ENCODE measurements around the gene SFR1. TPM values are rescaled to one million over a fixed set of nuclear protein-coding genes. Genes with fewer than 3 reads are reported as not detected.

Gene SFR1, protein sequence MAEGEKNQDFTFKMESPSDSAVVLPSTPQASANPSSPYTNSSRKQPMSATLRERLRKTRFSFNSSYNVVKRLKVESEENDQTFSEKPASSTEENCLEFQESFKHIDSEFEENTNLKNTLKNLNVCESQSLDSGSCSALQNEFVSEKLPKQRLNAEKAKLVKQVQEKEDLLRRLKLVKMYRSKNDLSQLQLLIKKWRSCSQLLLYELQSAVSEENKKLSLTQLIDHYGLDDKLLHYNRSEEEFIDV
- 10 to 100 TPM in 2 of 4 donors, 1 to 10 TPM in 2; 4.7 to 26.2 (median 8.4) TPM for total RNA-seq

DNA sequence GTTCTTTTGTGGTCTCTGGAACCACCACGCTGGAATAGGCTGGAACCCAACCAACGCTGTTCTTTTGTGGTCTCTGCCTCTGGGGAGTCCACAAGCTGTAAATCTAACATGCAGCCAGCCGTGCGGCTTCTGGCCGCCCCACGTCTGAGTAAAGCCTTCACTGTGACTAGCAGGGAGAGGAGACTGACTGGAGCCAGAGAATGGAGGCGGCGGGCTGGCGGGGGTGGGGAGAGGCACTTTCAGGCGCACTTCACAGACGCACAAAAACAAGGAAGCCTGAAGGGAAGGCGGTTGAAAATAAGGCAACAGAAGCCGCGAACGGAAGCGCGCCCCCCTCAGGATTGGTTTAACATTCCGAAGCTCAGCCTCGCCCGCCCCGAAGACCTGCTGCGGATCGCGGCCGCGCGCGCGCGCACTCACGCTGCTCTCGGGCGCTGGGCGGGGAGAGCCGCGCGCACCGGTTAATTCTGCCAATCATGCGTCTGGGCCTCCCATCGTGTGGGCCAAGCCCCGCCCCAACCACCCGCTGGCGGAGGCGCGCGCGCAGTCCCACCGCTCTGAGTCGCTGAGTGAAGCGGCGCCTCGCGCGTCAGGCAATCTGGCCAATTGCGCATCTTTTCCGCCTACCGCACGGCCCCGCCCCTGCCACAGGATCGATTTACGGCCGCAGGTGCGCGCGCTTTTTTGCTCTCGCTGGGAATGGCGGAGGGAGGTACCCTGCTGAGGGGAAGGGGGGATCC is at the start of gene SFR1:
Gene SFR1, plus strand, starts transcription at position 687 of the 740 bp plus-strand sequence. Its CDS starts 13 bp downstream, at position 700.
- peak; percentile 95 to 96 for DNase-seq (ENCODE audit: low spot score in 2 of 2)
- peaks cover 0 to 28% (median 14%) of the 10 kb centered on the region in 4 donors for H3K4me1 ChIP-seq
- H3K4me3 ChIP-seq = peak within 1 kb of the TSS; percentile 40 to 87 (median 70)
- no peaks in the 10 kb centered on the region for H3K27me3 ChIP-seq
- H3K9me3 ChIP-seq = no peaks in the 10 kb centered on the region
- WGBS, 2 donors = 0% methylated on average over 29 to 48 of the region's 67 CpGs
- peaks cover 0 to 17% (median 0%) of the 10 kb centered on the region in 3 donors for H3K36me3 ChIP-seq
- peak; percentile 62 to 98 for TF ChIP-seq EP300 (IDR thresholded peaks at IDR 0.05)
- peak; percentile 76 to 93 for TF ChIP-seq POLR2A (IDR thresholded peaks at IDR 0.05)
- TF ChIP-seq, protein P1, sequence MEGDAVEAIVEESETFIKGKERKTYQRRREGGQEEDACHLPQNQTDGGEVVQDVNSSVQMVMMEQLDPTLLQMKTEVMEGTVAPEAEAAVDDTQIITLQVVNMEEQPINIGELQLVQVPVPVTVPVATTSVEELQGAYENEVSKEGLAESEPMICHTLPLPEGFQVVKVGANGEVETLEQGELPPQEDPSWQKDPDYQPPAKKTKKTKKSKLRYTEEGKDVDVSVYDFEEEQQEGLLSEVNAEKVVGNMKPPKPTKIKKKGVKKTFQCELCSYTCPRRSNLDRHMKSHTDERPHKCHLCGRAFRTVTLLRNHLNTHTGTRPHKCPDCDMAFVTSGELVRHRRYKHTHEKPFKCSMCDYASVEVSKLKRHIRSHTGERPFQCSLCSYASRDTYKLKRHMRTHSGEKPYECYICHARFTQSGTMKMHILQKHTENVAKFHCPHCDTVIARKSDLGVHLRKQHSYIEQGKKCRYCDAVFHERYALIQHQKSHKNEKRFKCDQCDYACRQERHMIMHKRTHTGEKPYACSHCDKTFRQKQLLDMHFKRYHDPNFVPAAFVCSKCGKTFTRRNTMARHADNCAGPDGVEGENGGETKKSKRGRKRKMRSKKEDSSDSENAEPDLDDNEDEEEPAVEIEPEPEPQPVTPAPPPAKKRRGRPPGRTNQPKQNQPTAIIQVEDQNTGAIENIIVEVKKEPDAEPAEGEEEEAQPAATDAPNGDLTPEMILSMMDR (IDR thresholded peaks at IDR 0.05) = peak; percentile 60 to 83 (median 80)
- H3K27ac ChIP-seq = peak within 1 kb of the TSS; percentile 85 to 99 (median 98)

DNA sequence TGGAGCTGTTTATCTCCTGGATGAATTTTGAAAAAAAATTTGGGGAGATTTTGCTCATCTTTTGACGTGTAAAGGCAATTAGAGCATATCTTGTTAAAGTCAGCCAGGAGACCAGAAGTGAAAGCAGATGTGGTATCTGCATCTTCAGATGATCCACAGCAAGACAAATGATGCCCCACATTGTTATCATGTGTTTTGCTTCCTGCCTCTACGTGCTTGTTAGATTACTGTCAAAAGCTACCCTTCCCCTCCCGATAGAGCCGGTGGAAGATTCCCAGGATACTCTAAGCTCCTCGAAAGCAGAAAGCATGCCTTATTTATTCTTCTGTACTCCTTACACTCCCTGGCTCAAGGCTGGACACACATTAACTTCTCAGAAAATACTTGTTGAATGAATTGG is 49.2 kb upstream of the SFR1 start:
- no peak for DNase-seq (ENCODE audit: low spot score in 2 of 2)
- no peaks in the 10 kb centered on the region for H3K27me3 ChIP-seq
- TF ChIP-seq EP300 (IDR thresholded peaks at IDR 0.05) (no peak), POLR2A (IDR thresholded peaks at IDR 0.05) (no peak)
- TF ChIP-seq, protein P1 (IDR thresholded peaks at IDR 0.05) = no peak
- no peaks in the 10 kb centered on the region for H3K36me3 ChIP-seq
- H3K27ac ChIP-seq = no peak overlapping the region
- 52 to 62% methylated on average over 5 of the region's 5 CpGs for WGBS, 2 donors
- H3K4me1 ChIP-seq = peaks cover 0 to 16% (median 2%) of the 10 kb centered on the region in 4 donors
- H3K9me3 ChIP-seq = no peaks in the 10 kb centered on the region
- no peak overlapping the region for H3K4me3 ChIP-seq

DNA sequence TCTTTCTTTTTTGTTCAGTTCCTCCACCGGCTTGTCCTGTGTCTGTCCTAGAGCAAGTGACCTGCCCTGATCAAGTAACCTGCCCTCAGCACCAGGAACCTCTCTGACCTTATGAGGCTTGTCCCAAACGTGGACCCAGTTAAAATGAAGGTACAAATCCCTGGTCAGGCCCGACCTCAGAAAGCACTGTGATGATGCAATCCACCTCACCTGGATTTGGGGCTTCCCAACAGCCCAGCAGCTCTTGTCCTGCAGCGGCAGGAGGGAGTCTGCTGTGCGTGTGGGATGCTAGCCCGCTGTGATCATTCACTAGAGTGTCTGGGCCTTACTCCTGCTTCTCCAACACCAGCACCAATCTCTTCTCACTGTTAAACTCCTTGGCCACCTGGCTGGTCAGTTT is 47.5 kb upstream of the SFR1 start:
- Histone ChIP-seq H3K27me3 (no peaks in the 10 kb centered on the region), H3K36me3 (no peaks in the 10 kb centered on the region), H3K4me3 (no peak overlapping the region), H3K4me1 (peaks cover 0 to 17% (median 2%) of the 10 kb centered on the region in 4 donors), H3K9me3 (no peaks in the 10 kb centered on the region), H3K27ac (no peak overlapping the region)
- TF ChIP-seq, protein P1 (IDR thresholded peaks at IDR 0.05) = no peak
- TF ChIP-seq POLR2A (IDR thresholded peaks at IDR 0.05) (no peak), EP300 (IDR thresholded peaks at IDR 0.05) (no peak)
- no peak for DNase-seq (ENCODE audit: low spot score in 2 of 2)
- 86 to 91% methylated on average over 6 of the region's 6 CpGs for WGBS, 2 donors

DNA sequence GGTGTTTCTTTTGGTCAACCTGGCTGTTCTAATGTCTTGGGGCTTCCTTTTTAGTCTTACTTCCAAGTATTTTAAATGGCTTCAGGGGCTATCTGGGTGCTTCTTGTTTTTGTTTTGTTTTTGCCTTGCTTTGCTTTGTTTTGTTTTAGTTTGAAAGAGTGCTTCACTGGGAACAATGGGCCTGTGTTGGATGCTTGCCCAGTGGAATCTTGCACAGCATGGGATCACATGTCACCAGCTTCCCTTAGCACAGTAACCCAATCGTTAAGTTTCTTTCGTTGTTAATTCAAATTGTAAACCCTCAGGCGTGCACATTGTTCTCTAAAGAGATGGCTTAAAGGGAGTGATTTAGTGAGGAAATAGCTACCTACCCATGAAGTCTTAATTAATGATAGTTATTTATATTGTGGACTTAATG is 45.2 kb upstream of the SFR1 start:
- Histone ChIP-seq H3K27ac (peak overlapping the region in 2 of 4 donors; percentile 7 to 52), H3K4me3 (no peak overlapping the region), H3K27me3 (no peaks in the 10 kb centered on the region), H3K4me1 (peaks cover 0 to 17% (median 2%) of the 10 kb centered on the region in 4 donors), H3K36me3 (no peaks in the 10 kb centered on the region), H3K9me3 (no peaks in the 10 kb centered on the region)
- DNase-seq (ENCODE audit: low spot score in 2 of 2) = peak; percentile 23 to 44
- WGBS, 2 donors = 7 to 13% methylated on average over 3 of the region's 3 CpGs
- peak in 1 of 2 donors; percentile 30 for TF ChIP-seq EP300 (IDR thresholded peaks at IDR 0.05)
- TF ChIP-seq POLR2A (IDR thresholded peaks at IDR 0.05) = no peak

DNA sequence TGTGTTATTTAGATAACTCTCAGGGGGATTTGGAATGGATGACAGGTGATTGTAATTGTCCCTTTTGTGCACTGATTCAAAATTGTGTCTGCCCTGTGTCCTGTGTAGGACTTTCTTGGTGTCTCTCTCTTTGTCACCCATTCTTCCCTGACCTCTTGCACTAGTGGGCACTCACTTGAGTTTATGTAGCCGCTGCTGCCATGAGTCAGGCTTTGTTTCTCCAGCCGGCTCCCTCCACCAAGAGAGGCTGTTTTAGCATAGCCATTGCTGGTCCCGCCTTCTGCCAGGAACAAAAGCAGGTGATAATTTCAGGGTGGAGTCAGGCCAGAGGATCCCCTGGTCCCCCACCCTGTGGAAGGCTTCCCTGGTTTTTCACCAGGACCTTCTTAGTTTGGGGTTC is 44.7 kb upstream of the SFR1 start:
- H3K9me3 ChIP-seq = no peaks in the 10 kb centered on the region

More for the DNA sequence above, 44.7 kb upstream of the SFR1 start:
- 49 to 57% methylated on average over 3 of the region's 3 CpGs for WGBS, 2 donors
- no peak overlapping the region for H3K4me3 ChIP-seq
- TF ChIP-seq POLR2A (IDR thresholded peaks at IDR 0.05) (no peak), EP300 (IDR thresholded peaks at IDR 0.05) (no peak)
- TF ChIP-seq, protein P1 (IDR thresholded peaks at IDR 0.05) = no peak
- peak overlapping the region in 2 of 4 donors; percentile 7 to 52 for H3K27ac ChIP-seq
- H3K36me3 ChIP-seq = no peaks in the 10 kb centered on the region
- no peaks in the 10 kb centered on the region for H3K27me3 ChIP-seq
- peaks cover 0 to 17% (median 2%) of the 10 kb centered on the region in 4 donors for H3K4me1 ChIP-seq
- DNase-seq (ENCODE audit: low spot score in 2 of 2) = no peak
